HG02588 (cell line): ENCODE results near the gene HEATR9.
A peak's percentile ranks its signal among the peaks of the same experiment; 100 is the strongest.

Source experiments
- ATAC-seq: cut with Tn5 transposase; IDR thresholded peaks from one replicate; pipeline ENCODE4 v1.9.1; 2021; ENCODE audit warnings: mild to moderate bottlenecking, moderate library complexity; ENCODE audit not compliant: unreplicated experiment

HEATR9 gene

DNA sequence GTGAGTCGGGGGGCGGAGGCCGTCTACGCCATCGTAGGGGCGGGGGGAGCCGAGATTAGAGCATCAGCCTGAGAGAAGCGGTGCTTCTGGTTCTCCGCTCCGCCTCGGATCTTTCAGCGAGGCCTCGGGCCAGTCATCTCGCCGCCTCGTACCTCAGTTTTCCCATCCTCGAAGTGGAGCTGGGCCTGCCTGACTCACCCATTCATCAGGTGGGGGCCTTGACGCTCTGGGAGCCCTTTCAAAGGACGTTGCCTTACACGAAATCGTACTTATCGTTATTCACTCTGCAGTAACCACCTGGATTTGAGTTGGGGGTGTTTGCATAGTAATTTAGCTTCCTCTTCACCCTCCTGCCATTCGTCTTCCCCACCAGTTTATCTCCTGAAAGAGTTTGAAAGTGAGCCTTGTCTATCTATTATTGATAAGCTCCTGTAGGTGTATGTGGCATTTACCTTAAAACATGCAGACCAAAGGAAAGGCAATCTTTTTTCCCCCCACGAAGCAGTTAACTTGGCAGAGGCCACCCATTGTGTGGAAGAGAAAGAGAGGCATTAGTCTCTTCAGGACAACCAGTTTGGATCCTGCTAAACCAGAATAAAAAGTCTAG, 58.7 kb downstream of the HEATR9 start:
- ATAC-seq: no peak

DNA sequence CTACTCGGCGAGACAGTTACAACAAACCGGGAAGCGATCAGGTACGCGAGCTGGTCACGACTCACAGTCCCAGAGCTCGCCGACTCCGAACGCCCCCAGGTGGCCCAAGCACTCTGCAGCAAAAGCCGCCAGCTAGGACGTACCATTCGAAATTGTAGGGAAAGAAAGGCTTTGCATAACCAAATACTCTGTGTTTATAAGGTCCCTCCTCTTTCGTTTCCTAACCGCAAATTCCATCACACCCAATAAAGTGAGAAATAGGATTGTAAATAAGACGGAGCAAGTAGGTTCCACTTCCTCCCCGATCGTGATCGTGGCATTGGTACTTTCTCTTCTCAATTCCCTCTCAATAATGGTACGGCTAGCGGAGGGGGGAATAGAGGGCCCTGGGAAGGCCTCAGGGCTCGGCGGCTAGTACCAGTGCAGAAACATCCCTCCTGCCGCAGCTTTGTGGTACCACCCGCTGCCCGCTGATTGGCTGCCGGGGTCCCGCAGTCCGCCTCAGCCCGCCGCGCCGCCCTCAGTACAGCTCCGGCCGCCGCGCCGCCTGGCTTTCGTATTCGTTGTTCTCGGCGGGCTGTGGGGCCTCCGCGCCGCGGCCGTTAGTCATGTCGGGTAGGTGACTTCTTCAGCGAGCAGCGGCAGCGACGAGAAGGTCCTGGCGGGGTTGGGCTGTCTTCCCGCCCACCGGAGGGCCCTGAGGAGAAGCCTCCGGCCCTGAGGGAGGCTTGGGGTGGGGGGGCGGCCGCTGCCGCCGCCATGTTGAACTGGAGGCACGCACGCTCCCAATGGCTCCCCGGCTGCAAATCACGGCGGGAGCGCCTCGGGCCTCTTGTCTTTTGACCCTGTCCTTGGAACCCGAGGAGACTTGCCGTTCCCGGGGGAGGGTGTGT, 59.5 kb downstream of the HEATR9 start, which contains the start of gene TAF15:
Gene TAF15 (plus strand): TSS at position 523 of the 893 bp plus-strand sequence. CDS start 86 bp downstream, at position 609.
- ATAC-seq: peak; percentile 92

DNA sequence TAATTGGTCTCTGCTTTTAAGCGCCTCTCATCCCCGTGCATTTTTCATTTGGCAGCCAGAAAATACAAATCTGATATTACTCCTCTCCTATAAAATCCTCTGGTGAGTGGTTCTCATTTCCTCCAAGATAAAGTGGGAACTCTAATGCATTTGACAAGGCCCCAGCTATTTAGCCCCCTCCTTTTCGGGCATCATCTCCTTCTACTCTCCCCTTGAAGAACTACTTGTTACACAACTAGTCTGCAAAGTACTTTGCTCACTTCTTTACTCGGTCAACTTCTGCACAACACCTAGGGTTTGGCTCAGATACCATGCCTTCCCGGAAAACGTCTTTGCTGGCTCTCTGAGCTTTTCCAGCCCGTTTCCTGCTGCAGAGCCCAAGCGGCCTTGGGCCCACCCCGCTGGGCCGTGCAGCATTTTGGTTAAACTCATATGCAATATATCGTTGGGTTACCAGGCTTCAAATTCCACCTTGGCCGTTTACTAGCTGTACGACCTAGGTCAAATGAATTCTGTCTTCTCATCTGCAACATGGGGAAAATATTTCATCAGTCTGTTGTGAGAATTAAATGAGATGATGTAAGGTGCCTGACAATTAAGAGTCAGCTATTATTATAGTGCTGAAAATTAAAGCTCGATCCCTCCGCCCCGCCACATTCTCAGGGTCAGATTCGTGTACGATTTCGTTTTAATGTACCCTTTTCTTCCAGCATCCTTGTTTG, 60.3 kb downstream of the HEATR9 start:
- no peak for ATAC-seq

DNA sequence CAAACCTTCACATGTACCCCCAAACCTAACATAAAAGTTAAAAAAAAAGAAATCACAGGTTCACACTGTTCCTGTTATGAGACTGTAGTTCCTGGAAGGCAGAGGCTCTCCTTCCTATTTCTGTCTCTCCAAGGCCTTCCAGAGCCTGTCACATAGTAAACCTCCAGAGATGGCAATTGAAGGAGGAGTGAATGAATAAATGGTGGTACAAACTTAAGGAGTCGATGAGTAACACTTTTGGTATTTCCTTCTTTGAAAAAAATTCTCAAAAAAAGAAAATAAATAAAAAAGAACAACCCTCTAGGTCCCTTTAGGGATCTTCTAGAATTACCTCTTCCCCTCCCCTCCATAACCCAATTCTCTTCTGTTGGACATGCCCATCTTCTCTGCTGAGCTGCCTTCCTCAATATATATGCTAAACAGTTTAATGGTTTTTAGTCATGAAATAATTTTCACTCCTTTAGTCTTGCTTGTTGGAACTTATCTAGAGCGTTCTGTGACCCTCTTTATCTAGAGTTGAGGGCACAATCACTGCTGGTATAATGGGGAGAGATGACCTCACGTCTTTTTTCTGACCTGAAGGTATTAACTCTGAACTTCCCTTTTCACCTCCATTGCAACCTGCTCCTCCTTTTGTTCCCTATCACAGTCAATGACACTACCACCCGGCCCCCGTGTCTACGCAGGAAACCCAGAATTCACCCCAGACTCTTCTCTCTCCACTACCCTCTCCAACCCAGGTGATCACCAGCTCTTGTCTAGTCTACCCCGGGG, 61.1 kb downstream of the HEATR9 start:
- no peak for ATAC-seq
